CD4-positive, alpha-beta T cell (primary cell): ENCODE measurements around the gene PER1. TPM values are rescaled to one million over a fixed set of nuclear protein-coding genes. Genes with fewer than 3 reads are reported as not detected.
A peak's percentile ranks its signal among the peaks of the same experiment; 100 is the strongest.

Source experiments
- ATAC-seq: fragments of 200-7000 bp; cut with Tn5 transposase; one replicate; pipeline ENCODE4 v1.10.0; 2022; ENCODE audit warnings: mild to moderate bottlenecking; ENCODE audit not compliant: poor library complexity
- CTCF ChIA-PET: fragments of 350-600 bp; sonication (Branson Sonifier 250); formaldehyde crosslinking; loops from one replicate; lab custom pipeline; 2021; ENCODE audit warnings: antibody characterized with exemption, inconsistent platforms; lab: Charles Lee
- POLR2A ChIA-PET: fragments of 350-600 bp; sonication (Branson Sonifier 250); formaldehyde crosslinking; loops from one replicate; lab custom pipeline; 2021; ENCODE audit warnings: antibody characterized with exemption, inconsistent platforms; lab: Charles Lee
- DNase-seq, 14 experiments: peaks; one replicate each; pipeline ENCODE4 v3.0.0-alpha.2; 2013 to 2020; ENCODE audit warnings: mixed read lengths in 2 of 14
- H3K27ac ChIP-seq, 2 donors: one replicate each; pipeline versions ENCODE4 v1.5.1 to v1.7.0; 2013; ENCODE audit warnings: low read length in 2 of 2, low read depth in 1 of 2, mild to moderate bottlenecking in 1 of 2
- H3K27me3 ChIP-seq, 2 experiments: 1 replicate in 1 of 2; 2 replicates in 1 of 2; pipeline versions ENCODE4 v1.6.1 to v1.7.0; 2013; ENCODE audit warnings: low read length in 2 of 2, control low read depth in 1 of 2, mild to moderate bottlenecking in 1 of 2, moderate library complexity in 1 of 2; ENCODE audit not compliant: insufficient read depth in 2 of 2, control insufficient read depth in 1 of 2
- H3K36me3 ChIP-seq: one replicate; pipeline ENCODE4 v1.6.1; 2013; ENCODE audit warnings: low read length, control low read depth; ENCODE audit not compliant: insufficient read depth
- H3K4me1 ChIP-seq: one replicate; pipeline ENCODE4 v1.6.1; 2013; ENCODE audit warnings: low read length, control low read depth; ENCODE audit not compliant: insufficient read depth
- H3K4me3 ChIP-seq: one replicate; pipeline ENCODE4 v1.5.1; 2013; ENCODE audit warnings: mild to moderate bottlenecking, low read length, moderate library complexity
- H3K9me3 ChIP-seq, 2 experiments: 1 replicate in 1 of 2; 2 replicates in 1 of 2; pipeline versions ENCODE4 v1.6.1 to v1.7.0; 2013; ENCODE audit warnings: low read length in 2 of 2, mild to moderate bottlenecking in 2 of 2, control low read depth in 1 of 2, moderate library complexity in 1 of 2; ENCODE audit not compliant: control insufficient read depth in 1 of 2, insufficient read depth in 1 of 2
- H3K27ac Mint-ChIP-seq: one replicate; pipeline ENCODE4 v1.8.0; 2020; ENCODE audit warnings: mixed read lengths
- H3K27me3 Mint-ChIP-seq: one replicate; pipeline ENCODE4 v1.8.0; 2021; ENCODE audit warnings: mixed read lengths
- H3K36me3 Mint-ChIP-seq: one replicate; pipeline ENCODE4 v1.8.0; 2021; ENCODE audit warnings: low read depth, mixed read lengths
- H3K4me1 Mint-ChIP-seq: one replicate; pipeline ENCODE4 v1.8.0; 2021; ENCODE audit warnings: low read depth, mixed read lengths
- H3K4me3 Mint-ChIP-seq: one replicate; pipeline ENCODE4 v1.8.0; 2020; ENCODE audit warnings: mild to moderate bottlenecking, mixed read lengths
- H3K9me3 Mint-ChIP-seq: one replicate; pipeline ENCODE4 v1.8.0; 2020; ENCODE audit warnings: mixed read lengths
- intact Hi-C, 2 experiments: fragments of 100-400 bp; cut with DNase I in 1 of 2; cut with micrococcal nuclease in 1 of 2; formaldehyde crosslinking; loops; one replicate each; pipeline versions ENCODE4 v1.15.1 to v1.9.0; 2023 to 2025; cut with DNase I, micrococcal nuclease
- total RNA-seq, 174 experiments: library from RNA in 2 of 174; stranded (reverse) in 2 of 174; gene quantifications; one replicate each; pipeline ENCODE4 v1.2.3 and lab custom pipeline; 2021 to 2026
- TF ChIP-seq, protein P1 (sequence below): fragments of 200-600 bp; IDR thresholded peaks from one replicate; pipeline ENCODE4 v1.8.0; 2022; ENCODE audit warnings: antibody characterized with exemption, mild to moderate bottlenecking

Gene PER1
- total RNA-seq, 2 experiments from 2014 or later: 1,723 to 1,794 TPM

DNA sequence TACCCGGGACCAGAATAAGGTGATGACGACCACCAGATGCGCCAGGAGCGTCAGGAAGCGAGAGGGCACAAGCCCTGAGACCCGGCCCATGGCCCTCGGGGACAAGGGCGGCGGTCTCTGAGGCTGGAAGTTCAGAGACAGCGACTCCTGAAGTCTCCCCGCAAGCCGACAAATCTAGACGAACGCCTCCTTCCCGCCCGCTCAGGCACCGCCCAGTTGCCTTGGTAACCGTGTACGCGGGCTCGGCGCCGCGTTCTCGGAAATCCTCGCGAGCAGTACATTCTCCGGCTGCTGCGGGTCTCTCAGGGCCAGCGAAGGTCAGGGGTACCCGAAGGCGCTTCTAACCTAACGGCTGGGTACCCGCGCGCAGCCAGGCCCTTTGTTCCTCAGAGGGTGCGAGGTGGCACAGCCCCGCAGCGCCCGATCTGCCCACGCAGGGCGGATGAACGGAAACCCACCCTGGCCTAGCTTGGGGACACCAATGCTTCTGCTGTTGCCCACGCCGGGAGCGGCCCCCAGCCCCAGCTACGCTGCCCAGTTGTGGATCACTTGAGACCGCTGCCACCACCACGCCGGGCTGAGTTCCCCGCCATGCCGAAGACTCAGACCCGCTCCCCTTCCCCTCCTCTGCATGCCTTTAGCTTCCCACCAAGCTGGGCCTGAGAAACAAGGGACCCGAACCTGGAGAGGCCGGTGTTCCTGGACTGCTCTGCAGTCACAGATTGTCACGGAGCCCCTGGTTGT, 24.2 kb upstream of the PER1 start, which contains the start of gene TMEM107:
Gene TMEM107, minus strand, starts transcription at position 184 of the 744 bp plus-strand sequence. Its CDS starts 94 bp downstream, at position 90.
- Histone ChIP-seq H3K4me3 (peak within 1 kb of the TSS; percentile 70), H3K27me3 (no peaks in the 10 kb centered on the region), H3K4me1 (peaks cover 48% of the 10 kb centered on the region), H3K9me3 (no peaks in the 10 kb centered on the region), H3K27ac (peak within 1 kb of the TSS; percentile 64 to 79), H3K36me3 (no peaks in the 10 kb centered on the region)
- POLR2A ChIA-PET: interaction anchor here (0.9 to 6.7 kb wide), 6 partner anchors 10 to 72 kb away, joined by 4 to 419 read pairs (median 8); partner anchors contain the start of genes CTC1, PER1 and VAMP2
- TF ChIP-seq, protein P1, sequence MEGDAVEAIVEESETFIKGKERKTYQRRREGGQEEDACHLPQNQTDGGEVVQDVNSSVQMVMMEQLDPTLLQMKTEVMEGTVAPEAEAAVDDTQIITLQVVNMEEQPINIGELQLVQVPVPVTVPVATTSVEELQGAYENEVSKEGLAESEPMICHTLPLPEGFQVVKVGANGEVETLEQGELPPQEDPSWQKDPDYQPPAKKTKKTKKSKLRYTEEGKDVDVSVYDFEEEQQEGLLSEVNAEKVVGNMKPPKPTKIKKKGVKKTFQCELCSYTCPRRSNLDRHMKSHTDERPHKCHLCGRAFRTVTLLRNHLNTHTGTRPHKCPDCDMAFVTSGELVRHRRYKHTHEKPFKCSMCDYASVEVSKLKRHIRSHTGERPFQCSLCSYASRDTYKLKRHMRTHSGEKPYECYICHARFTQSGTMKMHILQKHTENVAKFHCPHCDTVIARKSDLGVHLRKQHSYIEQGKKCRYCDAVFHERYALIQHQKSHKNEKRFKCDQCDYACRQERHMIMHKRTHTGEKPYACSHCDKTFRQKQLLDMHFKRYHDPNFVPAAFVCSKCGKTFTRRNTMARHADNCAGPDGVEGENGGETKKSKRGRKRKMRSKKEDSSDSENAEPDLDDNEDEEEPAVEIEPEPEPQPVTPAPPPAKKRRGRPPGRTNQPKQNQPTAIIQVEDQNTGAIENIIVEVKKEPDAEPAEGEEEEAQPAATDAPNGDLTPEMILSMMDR: no peak
- Mint-ChIP-seq H3K36me3 (peaks cover 9% of the 10 kb centered on the region), H3K4me1 (peaks cover 51% of the 10 kb centered on the region), H3K4me3 (peak within 1 kb of the TSS; percentile 90), H3K27me3 (no peaks in the 10 kb centered on the region), H3K27ac (peak within 1 kb of the TSS; percentile 99), H3K9me3 (no peaks in the 10 kb centered on the region)
- DNase-seq: peak; percentile 78 to 95 (median 85)
- ATAC-seq: peak; percentile 57
- CTCF ChIA-PET: interaction anchor here (0.8 to 2.3 kb wide), 2 partner anchors 10 to 45 kb away, joined by 4 to 7 read pairs; no protein-coding TSS in a partner anchor
- intact Hi-C loops: loop anchor here in 1 of 2 experiments (1.0 kb wide), 1 partner anchor 10 kb away; no protein-coding TSS in a partner anchor

DNA sequence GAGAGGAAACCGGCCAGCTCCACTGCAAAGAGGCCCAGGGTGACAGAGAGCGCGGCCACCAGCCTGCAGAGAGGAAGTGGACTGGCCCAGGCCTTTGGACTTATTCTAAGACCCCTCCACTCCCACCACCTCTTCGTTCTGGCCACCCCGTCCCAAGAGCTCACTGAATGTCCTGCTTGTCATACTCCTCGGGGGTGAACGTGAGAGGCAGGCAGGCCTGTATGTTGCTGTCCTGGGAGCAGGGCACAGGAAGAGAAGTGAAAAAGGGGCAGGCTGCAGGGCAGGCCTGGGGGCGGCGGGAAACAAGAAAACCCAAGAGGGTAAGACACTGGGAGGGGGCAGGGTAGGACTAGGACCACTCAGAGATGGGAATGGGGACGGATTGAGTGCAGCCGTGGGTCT, 23.6 kb upstream of the PER1 start:
- peak overlapping the region; percentile 64 to 79 for H3K27ac ChIP-seq
- H3K27me3 ChIP-seq: no peaks in the 10 kb centered on the region
- intact Hi-C loops: loop anchor here (1.0 kb wide), 2 partner anchors 11 kb away; no protein-coding TSS in a partner anchor
- no peak for ATAC-seq
- H3K9me3 ChIP-seq: no peaks in the 10 kb centered on the region
- Mint-ChIP-seq H3K27me3 (no peaks in the 10 kb centered on the region), H3K36me3 (peaks cover 9% of the 10 kb centered on the region), H3K9me3 (no peaks in the 10 kb centered on the region), H3K4me1 (peaks cover 51% of the 10 kb centered on the region), H3K4me3 (peak overlapping the region; percentile 90), H3K27ac (peak overlapping the region; percentile 99)
- ChIA-PET POLR2A (interaction anchor here (1.1 to 6.7 kb wide), 5 partner anchors 11 to 45 kb away, joined by 4 to 419 read pairs (median 9); partner anchors contain the start of genes PER1 and VAMP2), CTCF (interaction anchor here (0.8 to 2.3 kb wide), 2 partner anchors 11 to 37 kb away, joined by 3 to 7 read pairs; no protein-coding TSS in a partner anchor)
- TF ChIP-seq, protein P1: no peak
- peaks cover 48% of the 10 kb centered on the region for H3K4me1 ChIP-seq
- no peak for DNase-seq
- H3K4me3 ChIP-seq: peak overlapping the region; percentile 70
- H3K36me3 ChIP-seq: no peaks in the 10 kb centered on the region

DNA sequence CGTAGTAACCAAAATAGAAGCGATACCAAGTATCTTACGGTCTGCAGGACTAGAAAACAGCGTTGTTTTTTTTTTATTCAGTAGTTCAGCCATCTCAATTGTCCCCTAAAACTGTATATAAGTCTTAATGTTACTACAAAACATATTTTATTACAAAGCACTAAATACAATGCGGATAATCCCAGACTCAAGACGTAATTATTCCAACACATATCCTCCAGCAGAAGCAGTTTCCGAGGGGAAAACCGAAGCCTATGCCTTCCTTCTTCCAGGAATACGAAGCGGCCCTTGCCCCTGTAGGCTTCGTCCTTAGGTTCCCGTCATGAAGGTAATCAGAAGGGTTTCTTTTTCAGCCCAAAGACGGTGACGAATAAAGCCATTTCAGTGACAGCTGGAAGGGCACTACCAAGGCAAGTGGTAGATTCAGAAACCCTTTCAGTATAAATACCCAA, 21.7 kb upstream of the PER1 start:
- H3K27me3 ChIP-seq: no peaks in the 10 kb centered on the region
- no peak for ATAC-seq
- CTCF ChIA-PET: interaction anchor here (0.5 to 2.2 kb wide), 11 partner anchors 8 to 201 kb away, joined by 3 to 7 read pairs (median 4); partner anchors contain the start of gene CTC1
- peak overlapping the region; percentile 49 for H3K4me3 ChIP-seq
- POLR2A ChIA-PET: interaction anchor here (0.6 to 6.7 kb wide), 25 partner anchors 9 to 488 kb away, joined by 3 to 419 read pairs (median 6); partner anchors contain the start of genes ALOXE3, AURKB, BORCS6 and CTC1
- TF ChIP-seq, protein P1: no peak
- no peaks in the 10 kb centered on the region for H3K27me3 Mint-ChIP-seq
- H3K9me3 ChIP-seq: no peaks in the 10 kb centered on the region
- no peaks in the 10 kb centered on the region for H3K36me3 ChIP-seq
- no peak for DNase-seq
- H3K9me3 Mint-ChIP-seq: no peaks in the 10 kb centered on the region
- H3K4me3 Mint-ChIP-seq: peak overlapping the region; percentile 90
- peaks cover 9% of the 10 kb centered on the region for H3K36me3 Mint-ChIP-seq
- peak overlapping the region; percentile 99 for H3K27ac Mint-ChIP-seq
- intact Hi-C loops: loop anchor here in 1 of 2 experiments (1.0 to 5.0 kb wide), 6 partner anchors 10 to 73 kb away; partner anchors contain the start of genes CTC1, HES7 and PFAS
- H3K4me1 Mint-ChIP-seq: peaks cover 51% of the 10 kb centered on the region
- peak overlapping the region; percentile 95 to 98 for H3K27ac ChIP-seq
- peaks cover 48% of the 10 kb centered on the region for H3K4me1 ChIP-seq
